Heart left ventricle (tissue), 13 donors: ENCODE results near the gene TMEM229B.

Source experiments
- CTCF ChIP-seq, 12 donors: fragments of 200-600 bp; sonication (generic) in 4 of 12; IDR thresholded peaks; one replicate each; pipeline versions ENCODE4 v1.5.0 to v1.8.0; 2018 to 2022; ENCODE audit warnings: antibody characterized with exemption in 12 of 12, mild to moderate bottlenecking in 5 of 12
- POLR2A ChIP-seq, 2 donors: fragments of 450-650 bp; IDR thresholded peaks; one replicate each; pipeline ENCODE4 v1.6.1; 2017; ENCODE audit warnings: antibody characterized with exemption in 2 of 2, mild to moderate bottlenecking in 2 of 2, moderate library complexity in 2 of 2
- donor health status: ischemic (EF 13 %, LVEDD 7.1; RV severe dilation, severe dysfunction).
- donor health status: DM: no; HTN: yes; CAD: no.
- donor health status: DM: no; HTN: no; CAD: no.
- donor health status: ischemic (EF 25% LVEDD 6.9; RV normal size, moderate dysfunction).
- donor health status: ischemic (EF 25% LVEDD 5.7; RV mildly dilated, moderate dysfunction).
- donor health status: ischemic (EF 35%, LVEDD 5.7; RV mildly dilated, moderate dysfunction).
- donor health status: nonischemic (EF 11% LVEDD 7.7; RV severe dilation, severe dysfunction).
- donor health status: DM: yes; HTN: yes; CAD: no.
- donor health status: PGD.
- donor health status: ischemic (EF 29% LVEDD 5.4; RV normal size, mild dysfunction).
- donor health status: nonischemic (EF 23%, LVEDD 6.1; RV moderate dilation, normal function).

- TF ChIP-seq CTCF (IDR thresholded peaks at IDR 0.05): peak in 1 of 12 donors; percentile 3
- peak in 1 of 2 donors; percentile 59 for TF ChIP-seq POLR2A (IDR thresholded peaks at IDR 0.05)
Observed at GRCh38 chr14:67532998-67533753, 44.7 kb upstream of the TMEM229B start, which contains the start of gene PLEKHH1.
